ENCODE data around the gene TCF3.

TCF3 gene

DNA sequence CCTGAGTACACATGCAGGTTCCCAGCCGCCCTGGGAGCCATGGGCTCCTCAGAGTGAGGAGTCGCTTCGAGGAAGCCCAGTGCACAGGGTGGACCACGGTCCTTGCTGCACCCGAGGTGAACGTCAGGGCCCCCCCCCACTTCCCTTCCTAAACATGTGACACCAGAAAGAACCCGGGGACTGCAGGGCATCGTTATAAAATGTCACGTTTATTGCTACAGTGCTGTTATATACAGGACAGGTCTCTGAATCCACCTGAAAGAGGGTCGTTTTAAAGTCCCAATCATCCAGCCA, 43.4 kb downstream of the TCF3 start:
- no peak for DNase-seq

DNA sequence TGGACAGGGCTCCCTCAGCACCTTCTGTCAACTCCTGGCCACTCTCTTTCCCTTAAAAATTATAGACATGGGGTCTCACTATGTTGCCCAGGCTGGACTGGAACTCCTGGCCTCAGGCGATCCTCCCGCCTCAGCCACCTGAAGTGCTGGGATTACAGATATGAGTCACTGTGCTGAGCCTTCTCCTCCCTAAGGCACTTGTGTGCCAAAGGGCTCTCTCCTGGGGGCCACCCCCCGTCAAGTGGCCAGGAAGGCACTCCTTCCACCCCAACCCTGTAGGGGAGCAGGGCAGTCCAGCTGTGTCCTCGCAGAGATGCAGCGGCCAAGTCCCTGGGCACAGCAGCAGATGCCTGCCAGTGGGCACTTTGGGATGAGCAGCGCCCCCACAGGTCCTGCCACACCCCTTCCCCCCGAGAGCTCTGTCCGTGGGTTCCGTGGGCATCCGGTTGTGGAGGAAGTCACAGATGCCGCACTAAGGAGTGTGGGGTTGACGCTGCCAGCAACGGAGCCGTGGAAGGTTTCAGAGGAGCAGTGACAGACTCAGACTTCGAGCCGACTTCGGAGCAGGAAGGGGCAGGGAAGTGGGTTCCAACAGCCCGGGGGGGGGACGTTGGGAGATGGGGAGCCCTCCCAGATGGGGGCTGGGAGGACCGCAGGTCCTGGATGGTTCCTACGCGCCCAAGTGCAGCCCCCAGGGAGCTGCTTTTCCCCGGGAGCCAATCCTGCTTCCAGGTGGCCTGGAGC, 43.9 kb downstream of the TCF3 start:
- DNase-seq, result peak; percentile 21

DNA sequence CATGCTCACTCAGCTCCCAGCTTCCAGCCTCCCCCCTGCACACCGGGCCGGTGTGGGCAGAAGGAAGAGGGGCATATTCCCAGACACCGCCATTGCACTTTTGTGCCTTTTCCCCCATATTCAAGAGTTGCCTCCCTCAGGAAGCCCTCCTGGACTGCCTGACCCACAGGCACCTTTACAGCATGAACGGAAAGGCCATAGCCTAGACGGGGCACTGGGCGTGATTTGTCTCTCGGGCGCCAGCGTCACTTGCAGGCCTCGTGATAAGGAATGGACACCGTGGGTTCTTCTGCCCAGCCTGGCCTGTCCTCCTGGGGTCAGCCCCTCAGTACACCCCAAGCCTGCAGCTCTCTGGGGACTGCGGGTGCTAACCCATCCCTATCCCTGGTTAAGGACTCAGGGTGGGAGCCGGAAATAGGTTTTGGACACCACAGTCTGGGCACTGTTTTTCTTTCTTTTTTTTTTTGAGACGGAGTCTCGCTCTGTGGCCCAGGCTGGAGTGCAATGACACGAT, 46.2 kb downstream of the TCF3 start:
- no peak for DNase-seq

DNA sequence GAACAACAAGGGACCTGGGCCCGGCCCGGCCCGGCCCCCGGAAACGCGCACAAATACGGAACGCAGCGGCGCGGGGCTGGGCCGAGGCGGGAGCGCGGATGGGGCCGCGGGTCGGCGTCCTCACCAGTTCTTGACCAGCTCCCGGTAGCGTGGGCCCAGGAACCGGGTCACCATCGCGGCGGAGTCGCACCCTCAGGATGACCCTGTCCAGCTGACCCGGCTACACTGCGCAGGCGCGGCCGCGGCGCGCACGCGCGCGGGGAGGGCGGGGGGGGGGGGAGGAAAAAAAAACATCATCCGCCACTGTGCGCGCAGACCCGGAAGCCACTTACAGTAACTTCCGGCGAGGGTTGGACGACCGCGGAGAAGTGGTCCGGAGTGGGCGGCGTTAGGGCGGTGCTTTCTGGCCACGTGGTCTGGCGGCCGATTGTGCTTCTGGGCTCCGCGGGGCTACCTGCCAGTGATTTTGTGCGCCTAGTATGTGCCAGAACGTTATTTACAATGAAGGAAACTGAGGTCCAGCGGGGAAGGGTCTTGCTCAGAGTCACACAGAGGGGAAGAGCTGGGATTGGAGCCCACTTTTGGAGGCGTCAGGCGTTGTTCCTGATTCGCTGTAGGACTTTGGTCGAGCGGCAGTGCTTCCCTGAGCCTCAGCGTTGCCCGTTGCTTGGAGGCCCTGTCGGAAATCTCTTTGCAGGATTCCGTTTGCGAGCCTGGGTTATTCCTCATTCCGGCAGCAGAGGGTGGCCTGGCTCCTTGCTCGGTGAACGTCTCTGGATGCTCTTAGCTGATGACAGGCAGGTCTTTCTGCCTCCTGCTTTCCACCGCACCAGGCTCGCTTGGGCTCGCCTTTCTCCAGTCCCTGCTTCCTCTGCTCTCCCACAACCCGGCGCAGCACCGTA, 46.9 kb downstream of the TCF3 start, which contains the start of gene UQCR11:
Gene UQCR11 (minus strand): TSS at position 227 of the 902 bp plus-strand sequence. CDS start 53 bp downstream, at position 174.
- peak; percentile 86 for DNase-seq

DNA sequence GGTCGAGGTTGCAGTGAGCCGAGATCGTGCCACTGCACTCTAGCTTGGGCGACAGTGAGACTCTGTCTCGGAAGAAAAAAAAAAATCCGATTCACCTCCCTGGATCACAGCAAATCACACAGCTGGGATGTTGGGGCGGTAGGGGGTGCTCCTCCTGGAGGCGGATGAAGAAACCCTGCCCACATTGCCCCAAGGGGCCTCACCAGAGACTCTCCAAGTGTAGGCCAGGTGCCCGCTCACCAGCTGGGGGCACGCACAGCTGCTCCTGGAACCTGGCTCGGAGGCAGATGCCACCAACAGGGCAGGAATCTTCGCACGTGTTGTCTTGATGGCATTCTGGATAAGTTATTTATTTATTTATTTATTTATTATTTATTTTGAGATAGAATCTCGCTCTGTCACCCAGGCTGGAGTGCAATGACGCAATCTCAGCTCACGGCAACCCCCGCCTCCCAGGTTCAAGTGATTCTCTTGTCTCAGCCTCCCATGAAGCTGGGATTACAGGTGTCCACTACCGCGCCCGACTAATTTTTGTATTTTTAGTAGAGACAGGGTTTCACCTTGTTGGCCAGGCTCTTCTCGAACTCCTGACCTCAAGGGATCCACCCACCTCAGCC, 50.2 kb downstream of the TCF3 start:
- no peak for DNase-seq

DNA sequence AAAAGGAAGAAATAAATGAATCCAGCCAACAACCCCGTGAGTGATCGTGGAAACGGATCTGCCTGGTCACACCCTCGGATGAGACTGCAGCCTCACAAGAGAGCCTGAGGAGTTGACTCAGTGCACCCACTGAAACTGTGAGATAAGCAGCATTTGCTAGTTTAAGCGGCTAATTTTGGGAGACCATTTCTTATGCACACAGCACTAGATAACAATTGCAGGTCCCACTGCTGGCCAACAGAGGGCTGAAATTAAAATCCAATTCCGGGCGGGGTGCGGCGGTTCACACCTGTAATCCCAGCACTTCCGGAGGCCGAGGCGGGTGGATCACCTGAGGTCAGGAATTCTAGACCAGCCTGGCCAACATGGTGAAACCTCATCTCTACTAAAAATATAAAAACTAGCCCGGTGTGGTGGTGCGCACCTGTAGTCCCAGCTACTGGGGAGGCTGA, 50.8 kb downstream of the TCF3 start:
- DNase-seq, result no peak

DNA sequence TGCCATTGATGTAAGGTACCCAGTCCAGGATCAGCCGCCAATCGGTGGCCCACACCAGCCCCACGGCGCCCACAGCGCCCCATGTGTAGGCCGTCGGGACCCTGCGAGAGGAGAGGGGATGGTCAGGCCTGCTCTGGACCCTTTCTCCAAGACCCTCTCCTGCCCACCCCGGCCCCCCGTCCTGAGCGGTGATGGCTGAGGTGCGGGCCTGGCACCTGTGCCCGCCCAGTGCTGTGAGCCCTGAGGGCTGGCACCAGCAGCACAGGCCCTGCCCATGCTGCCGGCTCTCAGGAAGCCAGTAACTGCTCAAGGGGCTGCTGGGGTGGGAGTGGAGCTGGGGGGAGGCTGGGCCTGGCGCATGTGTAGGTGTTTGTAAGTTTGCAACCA, 53.0 kb downstream of the TCF3 start:
- no peak for DNase-seq

DNA sequence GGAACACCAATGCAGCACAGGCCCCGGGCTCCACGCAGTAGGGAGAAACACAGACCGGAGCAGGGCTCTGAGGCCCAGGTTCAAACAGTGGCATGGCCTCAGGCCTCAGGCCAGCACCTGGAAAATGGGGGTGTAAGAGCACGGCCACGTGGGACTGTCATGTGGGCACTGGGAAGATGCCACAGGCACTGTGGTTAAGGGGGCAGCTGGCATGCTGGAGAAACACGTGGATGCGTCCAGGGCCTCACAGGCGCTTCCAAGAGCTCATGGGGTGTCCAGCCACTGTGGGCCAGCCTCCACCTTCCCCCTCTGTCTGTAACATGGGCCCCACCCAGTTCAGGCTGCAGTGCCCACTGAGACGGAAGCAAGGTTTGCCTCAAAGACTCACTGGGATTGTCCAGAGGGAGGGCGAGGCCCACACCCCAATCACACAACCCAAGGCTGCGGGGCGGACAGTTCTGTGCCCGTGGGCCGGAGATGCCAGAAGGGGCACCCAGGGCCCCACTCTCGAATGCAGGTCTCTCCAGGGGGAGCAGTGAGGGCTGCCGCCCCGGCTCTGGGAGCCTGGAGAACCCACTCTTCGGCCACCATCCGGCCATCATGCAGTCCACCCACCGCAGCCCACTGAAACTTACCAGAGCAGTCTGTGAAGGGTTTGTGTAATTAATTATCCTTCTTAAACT, 53.5 kb downstream of the TCF3 start:
- DNase-seq, result no peak

DNA sequence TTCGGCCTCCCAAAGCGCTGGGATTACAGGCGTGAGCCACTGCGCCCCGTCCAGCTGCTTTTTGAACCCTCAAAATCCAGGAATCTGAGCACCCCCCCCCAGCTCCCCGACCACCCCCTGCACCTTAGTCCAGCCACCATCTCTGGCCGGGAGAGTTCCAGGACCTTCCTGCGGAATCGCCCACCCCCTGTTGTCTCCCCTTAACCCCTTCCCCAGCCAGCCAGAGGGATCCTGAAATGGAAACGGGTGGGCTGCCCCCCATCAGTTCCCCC, 59.0 kb downstream of the TCF3 start:
- DNase-seq, result no peak

DNA sequence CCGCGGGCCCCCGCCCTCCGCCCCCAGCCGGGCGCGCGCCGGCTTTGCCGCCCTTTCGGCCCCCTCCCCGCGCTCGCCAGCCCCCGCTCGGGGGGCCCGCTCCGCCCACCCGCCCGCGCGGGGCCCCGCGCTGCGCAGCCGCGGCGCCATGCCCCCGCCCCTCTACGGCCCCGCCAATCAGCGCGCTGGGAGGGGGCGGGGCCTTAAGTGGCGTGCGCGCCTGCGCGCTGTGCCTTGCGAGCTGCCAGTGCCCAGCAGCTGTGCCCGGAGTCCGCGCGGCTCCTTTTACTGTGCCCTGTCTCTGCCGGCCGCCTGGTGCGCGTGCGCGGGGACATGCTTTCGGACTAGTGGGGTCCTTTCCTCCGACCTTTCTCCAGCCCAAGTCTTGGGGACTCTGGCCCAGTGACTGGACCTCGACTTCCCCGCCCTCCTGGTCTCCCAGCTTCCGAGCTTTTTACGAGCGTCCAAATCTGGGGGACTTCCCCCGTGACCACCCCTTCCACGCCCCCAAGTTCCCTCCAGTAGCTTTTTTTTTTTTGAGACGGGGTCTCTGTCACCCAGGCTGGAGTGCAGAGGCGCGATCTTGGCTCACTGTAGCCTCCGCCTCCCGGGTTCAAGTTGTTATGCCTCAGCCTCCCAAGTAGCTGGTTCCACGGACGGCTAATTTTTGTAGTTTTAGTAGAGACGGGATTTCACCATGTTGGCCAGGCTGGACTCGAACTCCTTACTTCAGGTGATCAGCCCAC, 59.5 kb downstream of the TCF3 start, which contains the start of gene MBD3:
Gene MBD3 (minus strand): TSS at position 111 of the 746 bp plus-strand sequence. CDS start 234 bp downstream, outside the sequence.
- peak; percentile 84 for DNase-seq

DNA sequence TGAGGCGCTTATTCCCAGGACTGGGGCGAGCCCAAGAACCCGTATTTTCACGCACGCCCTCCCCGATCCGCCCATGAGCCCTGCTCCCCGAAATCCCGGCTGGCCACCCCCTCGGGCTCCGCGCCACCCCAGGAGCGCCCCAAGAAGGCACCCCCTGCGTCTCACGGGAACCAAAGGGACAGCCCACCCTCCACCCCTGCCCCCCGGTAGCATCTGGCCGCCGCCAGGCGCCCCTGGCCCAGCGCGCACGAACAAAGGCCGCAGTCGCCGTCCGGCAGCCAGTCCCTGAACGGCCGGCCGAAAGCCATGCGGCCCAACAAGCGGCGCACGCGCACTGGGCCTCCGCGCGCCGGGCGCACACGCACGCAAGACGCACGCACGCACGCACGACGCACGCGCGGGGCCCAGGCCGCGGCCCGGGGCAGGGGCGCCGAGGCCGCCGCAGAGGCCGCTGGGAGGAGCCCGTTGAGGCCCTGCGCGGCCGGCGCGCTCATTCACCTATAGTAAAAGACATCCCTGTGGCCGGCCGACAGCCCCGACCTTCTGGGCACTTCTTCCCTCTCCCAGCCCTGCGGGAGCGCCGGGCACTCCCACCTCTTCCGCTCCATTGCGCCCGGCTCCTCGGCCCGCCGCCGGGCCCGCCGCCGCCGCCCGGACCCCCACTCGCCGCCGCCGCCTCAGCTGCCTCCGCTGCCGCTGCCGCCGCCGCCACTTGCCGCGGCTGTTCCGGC, 60.2 kb downstream of the TCF3 start:
- DNase-seq, result peak; percentile 79

DNA sequence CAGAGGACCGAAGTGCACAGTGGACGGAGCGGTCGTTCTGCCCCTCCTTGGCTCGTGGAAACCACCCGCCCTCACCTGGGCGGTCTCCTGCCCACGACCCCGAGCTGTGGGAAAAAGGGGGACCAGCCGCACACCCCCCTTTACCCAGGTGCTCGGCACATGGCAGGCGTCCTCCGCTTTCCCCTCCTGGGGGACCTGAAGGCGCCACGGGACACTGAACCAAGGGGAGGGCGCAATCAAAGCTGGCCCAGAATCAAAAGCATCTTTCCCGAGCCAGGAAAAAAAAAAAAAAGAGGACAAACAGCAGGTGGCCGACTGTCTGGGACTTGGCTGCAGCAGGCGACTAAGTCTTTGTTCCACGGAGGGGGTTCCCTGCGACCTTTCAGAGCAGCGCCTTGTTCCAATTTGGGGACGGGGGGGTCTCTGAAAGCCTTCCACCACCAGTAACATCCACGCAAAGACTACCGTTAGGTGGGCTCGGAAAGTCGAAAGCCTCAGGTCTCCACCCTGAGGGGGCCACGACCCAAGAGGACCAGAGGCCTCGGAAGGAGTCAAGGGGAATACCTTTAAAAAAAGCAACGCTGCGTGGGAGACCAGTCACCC, 60.9 kb downstream of the TCF3 start:
- DNase-seq, result no peak

DNA sequence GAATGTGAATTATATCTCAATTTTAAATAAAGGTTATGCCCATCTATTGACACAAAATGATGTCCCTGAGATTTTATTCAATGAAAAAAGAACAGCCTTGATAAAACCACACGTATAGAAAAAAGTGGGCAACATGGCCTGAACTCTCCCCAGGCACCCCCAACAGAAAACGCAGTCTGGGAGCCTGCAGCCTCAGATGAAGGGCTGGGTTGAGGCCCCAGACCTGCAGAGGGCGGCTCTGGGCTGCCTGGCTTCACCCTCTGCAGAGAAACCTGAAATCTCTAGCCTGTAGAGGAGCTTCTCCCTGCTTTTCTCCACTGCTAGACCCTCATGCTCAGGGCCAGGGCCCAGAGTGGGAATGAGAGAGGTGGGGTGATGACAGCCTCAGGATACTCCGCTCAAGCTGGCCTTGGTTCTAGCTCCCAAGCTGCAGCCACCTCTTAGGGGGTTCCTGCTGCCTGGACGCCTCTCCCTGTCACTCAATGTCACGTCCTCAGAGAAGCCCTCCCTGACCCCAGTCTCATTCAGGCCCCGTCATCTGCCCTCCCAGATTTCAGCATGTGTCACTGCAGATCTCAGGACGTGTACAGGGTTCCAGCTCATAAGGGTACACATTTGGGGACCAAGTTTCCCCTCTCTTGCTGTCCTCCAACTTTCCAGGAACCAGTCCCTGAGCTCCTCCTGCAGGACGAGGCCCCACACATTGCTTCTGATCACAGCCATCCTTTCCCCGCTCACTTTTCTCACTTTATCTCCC, 61.6 kb downstream of the TCF3 start:
- DNase-seq, result peak; percentile 28

DNA sequence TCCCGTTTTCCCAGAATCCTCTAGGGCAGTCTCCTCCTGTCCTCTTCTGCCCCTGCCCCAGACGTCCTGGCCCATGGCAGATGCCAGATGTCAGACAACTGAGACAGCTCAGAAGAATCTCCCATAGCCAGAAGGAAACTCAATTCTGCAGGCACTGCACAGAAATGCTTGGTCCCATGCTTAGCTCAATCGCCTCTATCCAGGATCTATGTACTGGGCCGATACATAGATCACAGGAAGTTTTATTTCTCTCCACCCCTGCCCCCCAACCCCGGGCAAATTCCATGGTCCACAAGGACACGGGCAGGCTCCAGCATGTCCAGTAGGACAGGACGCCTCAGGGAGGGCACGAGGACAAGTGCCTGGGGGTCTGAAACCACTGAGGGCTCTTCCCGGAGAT, 64.5 kb downstream of the TCF3 start:
- DNase-seq, result no peak

DNA sequence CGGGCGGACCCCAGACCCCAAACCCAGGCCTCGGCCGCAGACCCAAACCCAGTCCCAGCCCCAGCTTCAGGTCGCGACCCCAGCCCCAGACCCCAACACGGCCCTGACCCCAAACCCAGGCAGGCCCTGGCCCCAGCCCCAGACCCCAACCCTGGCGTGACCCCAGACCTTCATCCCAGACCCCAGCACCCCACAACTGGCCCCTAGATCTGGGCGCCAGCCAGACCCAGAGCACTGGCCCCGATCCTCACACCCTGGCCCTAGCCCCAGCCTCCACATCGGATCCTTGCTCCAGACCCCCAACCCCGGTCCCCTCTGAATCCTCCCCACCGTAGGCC, 67.2 kb downstream of the TCF3 start:
- DNase-seq, result no peak

DNA sequence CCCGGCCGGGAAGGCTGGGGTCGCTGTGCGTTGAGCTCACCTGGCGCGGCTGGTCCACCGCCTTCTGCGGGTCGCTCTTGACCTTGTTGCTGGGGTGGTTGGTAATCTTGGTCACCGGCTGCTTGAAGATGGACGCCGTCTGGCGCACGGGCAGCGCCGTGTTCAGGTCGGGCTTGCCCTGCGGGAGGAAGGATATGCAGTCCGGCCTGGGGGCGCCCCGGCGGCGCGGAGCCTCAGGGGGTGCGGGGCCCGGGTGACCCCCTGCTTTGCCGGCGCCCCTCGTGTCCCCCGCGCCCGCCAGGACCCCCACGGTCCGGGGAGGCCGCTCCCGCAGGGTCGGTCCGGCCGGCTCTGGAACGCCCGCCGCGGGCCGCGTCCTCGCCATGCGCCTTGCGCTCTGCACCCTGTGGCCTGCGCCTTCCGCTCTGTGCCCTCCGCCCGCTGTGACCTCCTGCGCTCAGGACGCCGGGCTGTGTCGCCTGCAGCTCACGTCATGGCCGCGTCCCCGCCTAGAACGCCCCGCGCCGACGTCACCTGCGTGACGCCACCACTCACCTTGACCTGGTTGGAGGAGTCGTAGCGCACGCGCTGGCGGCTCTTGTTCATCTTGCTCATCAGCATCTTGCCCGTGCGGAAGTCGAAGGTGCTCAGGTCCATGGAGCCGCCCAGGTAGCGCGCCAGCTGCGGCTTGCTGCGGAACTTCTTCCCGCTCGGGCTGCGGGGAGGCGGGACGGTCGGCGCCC, 67.7 kb downstream of the TCF3 start:
- no peak for DNase-seq

DNA sequence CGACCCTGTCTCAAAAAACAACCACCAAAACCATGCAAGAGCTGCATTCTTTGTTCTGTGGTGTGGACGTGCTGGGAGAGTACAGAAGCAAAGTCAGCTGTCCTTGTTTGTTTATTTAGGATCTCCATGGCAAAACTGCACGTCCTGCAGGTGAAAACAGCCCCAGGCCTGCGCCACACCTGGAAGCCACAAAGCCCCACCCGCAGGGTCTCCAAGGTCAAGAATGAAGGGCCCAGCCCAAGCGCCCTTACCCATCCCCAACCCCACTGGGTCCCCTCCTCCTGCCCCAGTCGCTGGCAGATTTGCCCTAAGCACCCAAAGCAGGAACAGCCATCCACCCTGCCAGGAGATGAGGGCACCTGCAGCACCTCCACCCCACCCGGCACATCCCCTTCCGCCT, 70.2 kb downstream of the TCF3 start:
- DNase-seq, result no peak

DNA sequence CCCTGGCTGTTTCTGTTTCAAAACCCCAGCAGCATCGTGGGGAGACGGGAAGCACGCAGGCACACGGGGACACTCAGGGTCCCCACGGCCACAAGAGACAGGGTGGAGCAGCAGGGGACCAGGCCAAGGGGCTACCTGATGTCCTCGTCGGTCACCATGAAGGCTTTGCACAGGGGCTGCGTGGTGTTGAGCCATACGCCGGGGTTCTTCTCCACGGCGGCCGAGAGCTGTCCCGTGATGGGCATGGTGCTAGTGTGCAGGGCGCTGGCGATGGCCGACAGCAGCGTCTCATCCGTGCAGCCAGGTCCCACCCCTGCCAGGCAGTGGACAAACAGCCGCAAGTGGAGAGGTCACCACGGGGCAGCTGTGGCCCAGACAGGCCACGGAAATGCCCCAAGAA, 71.5 kb downstream of the TCF3 start:
- DNase-seq, result no peak

DNA sequence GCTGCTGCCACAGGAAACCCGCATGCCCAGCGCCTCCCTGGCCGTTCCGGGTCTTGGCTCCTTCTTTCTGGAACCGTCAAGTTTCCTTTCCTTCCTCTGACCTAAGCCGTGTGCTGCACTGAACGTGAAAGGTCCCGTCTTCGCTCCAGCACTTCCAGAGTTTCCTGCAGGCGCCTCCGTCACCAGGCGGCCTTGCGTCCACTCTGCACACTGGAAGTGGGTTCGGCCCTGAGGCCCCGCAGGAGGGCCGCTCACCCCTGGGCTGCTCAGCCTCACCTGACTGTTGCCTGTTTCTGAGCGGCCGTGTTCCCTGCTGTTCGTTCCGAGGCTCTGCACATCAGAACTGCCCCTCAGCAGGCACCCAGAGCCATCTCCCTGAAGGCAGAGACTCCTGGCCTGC, 72.0 kb downstream of the TCF3 start:
- no peak for DNase-seq

DNA sequence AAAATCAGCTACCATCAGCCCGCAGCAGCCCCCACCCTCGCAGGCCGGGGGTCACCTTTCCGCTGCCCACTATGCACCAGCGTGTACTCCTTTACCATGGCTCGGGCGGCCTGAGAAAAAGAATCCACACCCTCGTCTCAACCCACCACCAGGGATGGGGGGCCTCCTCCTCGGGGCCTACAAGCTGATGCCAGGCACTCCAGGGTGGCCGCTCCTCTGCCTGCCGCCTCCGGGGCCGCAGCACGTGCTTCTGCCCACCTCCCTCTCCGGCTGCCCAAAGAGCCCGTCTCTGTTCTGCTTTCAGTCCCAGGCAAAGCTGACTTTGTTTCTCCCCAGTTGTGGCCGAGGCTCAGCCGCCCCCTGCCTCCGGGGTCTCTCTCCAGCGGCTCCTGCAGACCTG, 73.2 kb downstream of the TCF3 start:
- DNase-seq, result no peak

Measured in activated CD4-positive, alpha-beta T cell treated with anti-CD3 and anti-CD28 coated beads, Interleukin-2, amount 50 U/mL, for 1 hour (primary cell).